ENCODE data around the gene CADM1. TPM values are rescaled to one million over a fixed set of nuclear protein-coding genes. Genes with fewer than 3 reads are reported as not detected.

CADM1 gene
- total RNA-seq, 2 donors from 2014 or later, result 0.81 to 2.2 TPM

DNA sequence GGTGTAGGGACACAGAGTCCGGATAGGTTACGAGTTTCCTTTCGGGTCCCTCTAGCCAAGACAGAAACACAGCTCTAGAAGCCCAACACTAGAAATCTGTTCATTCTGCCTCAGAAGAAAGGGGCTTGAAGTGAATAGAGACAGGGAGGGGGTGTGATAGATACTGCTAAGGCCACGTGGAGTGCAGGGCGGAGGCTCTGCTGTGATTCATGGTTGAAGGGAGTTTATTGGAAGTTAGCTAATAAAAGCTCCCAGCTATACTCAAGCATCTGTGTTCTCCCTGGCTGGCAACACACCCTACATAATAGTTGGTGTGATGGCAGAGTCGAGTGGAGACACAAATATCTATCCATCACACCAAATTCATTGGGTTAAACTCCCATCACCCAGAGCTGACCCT is 337.4 kb downstream of the CADM1 start:
- no peak for ATAC-seq
- H3K27ac Mint-ChIP-seq, result no peak overlapping the region
- no peaks in the 10 kb centered on the region for H3K9me3 ChIP-seq (ENCODE audit: control insufficient read depth, low read length, poor library complexity, severe bottlenecking)
- no peaks in the 10 kb centered on the region for H3K4me1 Mint-ChIP-seq
- peaks cover 32% of the 10 kb centered on the region for H3K27me3 Mint-ChIP-seq
- H3K36me3 Mint-ChIP-seq (ENCODE audit: low read depth), result no peaks in the 10 kb centered on the region
- no peak overlapping the region for H3K4me3 Mint-ChIP-seq
- no peak for DNase-seq

DNA sequence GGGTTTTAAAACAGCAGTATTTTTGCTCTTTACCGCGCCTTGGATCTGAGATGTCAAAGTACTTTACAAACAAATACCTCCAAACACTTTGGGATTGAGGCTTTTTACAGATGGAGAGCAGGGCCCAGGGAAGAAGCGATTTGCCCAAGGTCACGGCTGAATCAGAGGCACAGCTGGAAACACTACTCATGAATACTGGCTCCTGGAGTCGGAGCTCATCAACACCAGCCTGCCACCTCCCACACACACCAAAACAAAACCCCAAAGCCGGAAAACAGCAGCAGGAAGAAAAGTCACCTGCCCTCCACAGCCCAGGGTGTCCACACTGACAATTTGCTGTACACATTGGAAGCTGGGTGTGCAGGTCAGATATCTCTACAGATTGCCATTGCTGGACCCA is 339.4 kb downstream of the CADM1 start:
- H3K36me3 Mint-ChIP-seq (ENCODE audit: low read depth), result no peaks in the 10 kb centered on the region
- H3K27me3 Mint-ChIP-seq, result peaks cover 42% of the 10 kb centered on the region
- no peaks in the 10 kb centered on the region for H3K4me1 Mint-ChIP-seq
- H3K27ac Mint-ChIP-seq, result no peak overlapping the region
- no peaks in the 10 kb centered on the region for H3K9me3 ChIP-seq (ENCODE audit: control insufficient read depth, low read length, poor library complexity, severe bottlenecking)
- no peak overlapping the region for H3K4me3 Mint-ChIP-seq
- ATAC-seq (no peak), DNase-seq (no peak)

DNA sequence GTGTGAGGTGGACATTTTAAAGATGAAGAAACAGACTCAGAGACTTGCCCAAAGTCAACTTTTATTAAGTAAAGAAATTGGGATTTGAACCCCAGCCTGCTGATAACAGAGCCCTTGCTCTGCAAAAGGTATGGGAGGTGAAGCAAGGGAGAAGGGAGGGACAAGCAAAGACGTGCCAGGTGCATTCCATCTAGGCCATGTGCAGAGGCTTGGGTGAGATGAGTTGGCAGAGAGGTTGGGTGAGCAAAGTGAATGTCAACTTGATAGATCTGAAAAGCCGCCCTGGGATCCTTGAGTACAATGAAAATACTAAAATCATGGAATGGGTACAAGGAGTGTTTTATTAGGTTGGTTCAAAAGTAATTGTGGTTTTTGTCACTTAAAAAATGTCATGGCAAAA is 341.3 kb downstream of the CADM1 start:
- H3K36me3 Mint-ChIP-seq (ENCODE audit: low read depth), result no peaks in the 10 kb centered on the region
- ATAC-seq (no peak), DNase-seq (no peak)
- H3K4me1 Mint-ChIP-seq, result no peaks in the 10 kb centered on the region
- H3K9me3 ChIP-seq (ENCODE audit: control insufficient read depth, low read length, poor library complexity, severe bottlenecking), result no peaks in the 10 kb centered on the region
- no peak overlapping the region for H3K4me3 Mint-ChIP-seq
- peaks cover 41% of the 10 kb centered on the region for H3K27me3 Mint-ChIP-seq
- H3K27ac Mint-ChIP-seq, result no peak overlapping the region

DNA sequence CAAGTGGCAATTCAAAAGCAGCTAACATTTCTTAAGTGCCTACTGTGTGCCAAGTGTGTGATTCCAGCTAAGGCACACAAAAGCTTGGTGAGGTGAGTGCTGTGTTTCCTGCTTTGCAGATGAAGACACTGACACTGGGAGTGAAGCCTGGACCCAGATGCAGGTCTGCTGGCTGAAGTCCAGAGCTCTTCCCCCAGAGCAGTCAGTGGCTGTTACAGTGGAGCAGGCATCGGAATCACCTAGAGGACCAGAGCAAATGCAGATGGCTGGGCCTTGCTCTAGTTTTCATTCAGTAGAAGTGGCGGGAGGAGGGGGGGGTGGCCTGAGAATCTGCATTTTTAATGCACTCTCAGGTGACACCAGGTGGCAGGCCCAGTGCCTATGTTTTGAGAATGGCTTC is 342.3 kb downstream of the CADM1 start:
- H3K4me3 Mint-ChIP-seq, result no peak overlapping the region
- H3K27me3 Mint-ChIP-seq, result peaks cover 41% of the 10 kb centered on the region
- H3K4me1 Mint-ChIP-seq, result no peaks in the 10 kb centered on the region
- H3K9me3 ChIP-seq (ENCODE audit: control insufficient read depth, low read length, poor library complexity, severe bottlenecking), result no peaks in the 10 kb centered on the region
- peaks cover 2% of the 10 kb centered on the region for H3K36me3 Mint-ChIP-seq (ENCODE audit: low read depth)
- no peak overlapping the region for H3K27ac Mint-ChIP-seq
- DNase-seq, result no peak
- no peak for ATAC-seq

DNA sequence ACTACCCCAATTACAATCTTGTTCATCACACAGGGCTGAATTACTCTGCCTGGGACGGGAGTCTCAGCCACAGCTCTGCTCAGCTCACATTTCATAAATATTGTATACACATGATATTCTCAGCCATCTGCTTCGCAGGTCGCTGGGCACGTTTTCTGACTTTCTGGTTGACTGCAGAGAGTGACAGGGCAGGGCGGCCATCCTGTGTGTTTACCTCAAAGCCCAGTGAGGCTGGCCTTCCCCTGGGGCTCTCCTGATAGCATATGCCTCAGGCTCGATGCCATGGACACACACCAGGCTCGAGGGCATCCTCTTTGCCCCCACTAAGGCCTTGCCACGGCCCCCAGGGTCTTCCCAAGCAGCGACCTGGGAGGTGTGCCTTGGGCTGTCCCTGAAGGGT is 345.0 kb downstream of the CADM1 start:
- no peak overlapping the region for H3K4me3 Mint-ChIP-seq
- H3K4me1 Mint-ChIP-seq, result no peaks in the 10 kb centered on the region
- ATAC-seq, result no peak
- no peaks in the 10 kb centered on the region for H3K9me3 ChIP-seq (ENCODE audit: control insufficient read depth, low read length, poor library complexity, severe bottlenecking)
- peaks cover 37% of the 10 kb centered on the region for H3K27me3 Mint-ChIP-seq
- H3K36me3 Mint-ChIP-seq (ENCODE audit: low read depth), result peaks cover 2% of the 10 kb centered on the region
- no peak for DNase-seq
- H3K27ac Mint-ChIP-seq, result no peak overlapping the region

DNA sequence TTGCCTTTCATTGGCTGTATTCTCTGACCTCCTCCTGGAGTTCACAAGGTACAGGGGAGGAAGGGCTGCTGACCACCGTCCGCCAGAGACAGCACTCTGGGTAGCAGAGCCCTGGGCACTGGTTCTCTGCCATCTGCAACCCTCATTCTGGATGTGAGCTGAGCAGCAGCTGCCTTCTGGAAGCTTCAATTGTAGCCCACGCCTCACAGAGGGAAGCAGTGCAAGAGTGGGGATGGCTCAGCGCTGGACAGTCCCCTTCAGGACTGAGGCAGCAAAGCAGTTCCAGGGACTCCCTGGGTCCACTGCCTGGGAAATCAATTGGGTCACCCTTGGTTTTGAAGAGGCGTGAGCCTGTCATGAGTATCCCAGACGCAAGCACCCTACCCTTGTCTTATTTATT is 346.2 kb downstream of the CADM1 start:
- Mint-ChIP-seq H3K4me3 (no peak overlapping the region), H3K27ac (no peak overlapping the region), H3K36me3 (ENCODE audit: low read depth) (peaks cover 2% of the 10 kb centered on the region), H3K4me1 (no peaks in the 10 kb centered on the region), H3K27me3 (peaks cover 28% of the 10 kb centered on the region)
- DNase-seq (no peak), ATAC-seq (no peak)
- H3K9me3 ChIP-seq (ENCODE audit: control insufficient read depth, low read length, poor library complexity, severe bottlenecking), result no peaks in the 10 kb centered on the region

DNA sequence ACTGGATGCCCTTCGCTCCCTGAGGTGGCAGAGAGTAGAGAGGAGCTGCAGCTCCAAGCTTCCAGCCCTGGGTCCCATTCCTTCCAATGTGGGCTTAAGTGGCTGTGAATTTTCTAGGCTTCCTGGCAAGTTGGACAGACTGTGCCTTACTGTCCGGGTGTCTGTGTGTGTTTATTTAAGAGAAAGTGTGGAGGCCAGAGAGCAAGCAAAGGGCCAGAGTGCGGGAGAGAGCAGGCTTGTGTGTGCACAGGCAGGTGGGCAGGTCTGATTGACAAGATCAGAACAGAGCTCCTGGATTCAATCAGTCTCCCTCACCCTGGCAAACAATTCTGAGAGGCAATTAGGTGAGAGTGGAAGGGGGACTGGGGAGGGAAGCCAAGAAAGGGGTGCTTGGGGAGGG is 347.0 kb downstream of the CADM1 start:
- H3K9me3 ChIP-seq (ENCODE audit: control insufficient read depth, low read length, poor library complexity, severe bottlenecking), result no peaks in the 10 kb centered on the region
- Mint-ChIP-seq H3K4me1 (no peaks in the 10 kb centered on the region), H3K36me3 (ENCODE audit: low read depth) (peaks cover 2% of the 10 kb centered on the region), H3K27me3 (peaks cover 23% of the 10 kb centered on the region), H3K4me3 (no peak overlapping the region), H3K27ac (no peak overlapping the region)
- no peak for DNase-seq
- ATAC-seq, result no peak

DNA sequence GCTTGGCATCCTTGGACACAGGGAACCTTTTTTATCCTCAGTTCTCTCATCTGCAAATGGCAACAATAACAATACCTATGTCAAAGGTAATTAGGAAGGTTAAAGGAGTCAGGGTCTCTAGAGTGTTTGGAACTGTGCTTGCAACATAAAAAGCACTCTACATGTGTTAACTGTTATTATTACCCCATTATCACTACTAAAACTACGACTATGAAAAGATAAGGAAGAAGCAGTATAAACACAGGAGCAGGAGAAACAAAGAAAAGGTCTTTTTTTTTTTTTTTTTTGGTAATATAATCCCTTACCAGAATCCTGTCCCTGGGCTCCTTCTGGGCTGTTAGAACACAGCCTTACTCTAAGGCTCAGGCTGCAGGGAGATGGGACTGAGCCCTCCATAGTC is 348.2 kb downstream of the CADM1 start:
- Mint-ChIP-seq H3K4me3 (no peak overlapping the region), H3K36me3 (ENCODE audit: low read depth) (peaks cover 2% of the 10 kb centered on the region), H3K27ac (no peak overlapping the region), H3K4me1 (no peaks in the 10 kb centered on the region), H3K27me3 (peaks cover 19% of the 10 kb centered on the region)
- DNase-seq, result no peak
- no peak for ATAC-seq
- H3K9me3 ChIP-seq (ENCODE audit: control insufficient read depth, low read length, poor library complexity, severe bottlenecking), result no peaks in the 10 kb centered on the region

DNA sequence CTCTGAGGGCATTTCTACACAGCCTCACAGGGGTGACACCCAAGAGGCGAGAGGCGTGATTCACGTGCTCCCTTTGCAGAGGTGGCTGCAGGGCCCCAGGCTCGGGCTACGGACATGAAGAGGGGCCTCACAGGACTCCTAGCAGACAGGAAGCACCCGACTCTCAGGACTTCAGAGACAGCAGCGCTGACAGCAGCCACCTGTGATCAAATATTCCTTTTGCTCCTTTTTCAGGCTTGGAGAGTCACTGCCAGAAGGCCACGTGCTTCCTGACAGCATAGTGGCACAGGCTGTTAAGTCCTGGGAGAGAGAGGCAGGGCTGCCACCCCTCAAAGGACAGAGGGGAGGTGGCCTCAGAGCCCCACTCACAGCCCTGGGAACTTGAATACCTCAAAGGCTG is 348.9 kb downstream of the CADM1 start:
- H3K9me3 ChIP-seq (ENCODE audit: control insufficient read depth, low read length, poor library complexity, severe bottlenecking), result no peaks in the 10 kb centered on the region
- Mint-ChIP-seq H3K4me1 (no peaks in the 10 kb centered on the region), H3K27ac (no peak overlapping the region), H3K27me3 (peaks cover 12% of the 10 kb centered on the region), H3K4me3 (no peak overlapping the region), H3K36me3 (ENCODE audit: low read depth) (peaks cover 2% of the 10 kb centered on the region)
- DNase-seq (no peak), ATAC-seq (no peak)

DNA sequence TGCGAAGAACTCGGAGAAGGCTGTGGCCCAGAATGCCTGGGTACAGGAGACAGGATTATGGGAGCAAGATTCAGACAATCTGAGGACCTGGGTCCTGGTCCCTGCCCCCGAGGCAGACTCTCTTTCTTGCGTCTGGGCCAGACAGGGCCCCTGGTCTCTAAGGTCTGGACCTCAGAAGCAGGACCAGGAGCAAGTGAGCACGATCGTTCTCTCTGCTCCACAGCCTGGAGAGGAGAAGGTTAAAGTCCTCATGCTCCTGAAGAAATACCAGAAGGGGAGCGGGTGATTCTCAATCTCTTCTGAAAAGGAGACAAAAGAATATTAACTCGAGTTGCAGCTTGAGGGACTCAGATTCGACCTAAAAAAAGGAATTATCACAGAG is 349.9 kb downstream of the CADM1 start:
- no peaks in the 10 kb centered on the region for H3K9me3 ChIP-seq (ENCODE audit: control insufficient read depth, low read length, poor library complexity, severe bottlenecking)
- H3K27me3 Mint-ChIP-seq, result peaks cover 10% of the 10 kb centered on the region
- ATAC-seq (no peak), DNase-seq (no peak)
- no peaks in the 10 kb centered on the region for H3K4me1 Mint-ChIP-seq
- peaks cover 2% of the 10 kb centered on the region for H3K36me3 Mint-ChIP-seq (ENCODE audit: low read depth)
- H3K27ac Mint-ChIP-seq, result no peak overlapping the region
- no peak overlapping the region for H3K4me3 Mint-ChIP-seq

DNA sequence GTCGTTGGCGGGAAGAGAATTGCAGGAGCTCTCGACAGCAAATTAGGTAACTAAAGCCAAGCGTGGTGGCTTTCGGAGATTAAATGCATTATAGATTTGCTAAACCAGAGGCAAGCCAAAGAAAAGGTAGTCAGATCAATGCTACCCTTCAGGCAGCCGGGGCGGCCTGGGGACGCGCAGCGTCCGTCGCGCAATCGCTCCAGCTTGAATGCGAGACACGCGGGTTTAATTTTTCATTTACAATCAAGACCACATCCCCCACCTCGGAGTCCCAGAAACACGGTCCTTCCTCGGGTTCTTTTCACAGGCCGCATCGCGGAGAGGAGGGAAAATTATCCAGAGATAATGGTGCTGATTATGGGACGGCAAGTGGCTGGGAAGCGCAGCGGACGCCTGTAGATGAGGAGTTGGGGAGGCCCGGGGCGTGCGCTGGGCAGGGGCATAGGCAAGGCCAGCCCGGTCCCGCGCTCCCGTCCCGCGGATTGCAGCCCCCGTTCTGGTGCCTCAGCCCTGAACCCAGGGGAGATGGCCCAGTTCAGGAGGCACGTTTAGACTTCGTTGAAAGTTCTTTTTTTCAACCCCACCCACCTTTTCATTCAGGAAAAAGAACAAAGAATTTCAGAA is 350.4 kb downstream of the CADM1 start:
- H3K36me3 Mint-ChIP-seq (ENCODE audit: low read depth), result peaks cover 2% of the 10 kb centered on the region
- no peak overlapping the region for H3K27ac Mint-ChIP-seq
- no peak for DNase-seq
- peaks cover 9% of the 10 kb centered on the region for H3K27me3 Mint-ChIP-seq
- H3K4me1 Mint-ChIP-seq, result no peaks in the 10 kb centered on the region
- H3K4me3 Mint-ChIP-seq, result no peak overlapping the region
- H3K9me3 ChIP-seq (ENCODE audit: control insufficient read depth, low read length, poor library complexity, severe bottlenecking), result no peaks in the 10 kb centered on the region
- ATAC-seq, result no peak

DNA sequence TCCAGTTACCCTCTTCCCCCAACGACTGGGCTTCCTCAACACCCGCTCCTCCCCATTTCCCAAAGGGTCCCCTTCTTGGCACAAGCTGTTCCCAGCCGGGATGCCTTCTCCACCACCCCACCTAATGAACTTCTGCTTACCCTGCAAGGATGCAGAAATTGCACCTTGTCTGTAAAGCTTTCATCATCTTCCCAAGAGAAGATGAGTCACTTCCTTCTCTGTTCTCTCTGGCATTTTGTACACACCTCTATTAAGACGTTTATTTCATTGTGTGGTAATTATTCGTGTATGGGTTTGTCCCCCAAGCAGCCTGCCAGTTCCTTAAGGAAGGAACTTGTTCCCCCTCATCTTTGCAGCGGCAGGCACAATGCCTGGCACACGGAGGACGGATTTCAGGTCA is 351.1 kb downstream of the CADM1 start:
- Mint-ChIP-seq H3K36me3 (ENCODE audit: low read depth) (peaks cover 2% of the 10 kb centered on the region), H3K27me3 (peaks cover 4% of the 10 kb centered on the region)
- no peak for DNase-seq

DNA sequence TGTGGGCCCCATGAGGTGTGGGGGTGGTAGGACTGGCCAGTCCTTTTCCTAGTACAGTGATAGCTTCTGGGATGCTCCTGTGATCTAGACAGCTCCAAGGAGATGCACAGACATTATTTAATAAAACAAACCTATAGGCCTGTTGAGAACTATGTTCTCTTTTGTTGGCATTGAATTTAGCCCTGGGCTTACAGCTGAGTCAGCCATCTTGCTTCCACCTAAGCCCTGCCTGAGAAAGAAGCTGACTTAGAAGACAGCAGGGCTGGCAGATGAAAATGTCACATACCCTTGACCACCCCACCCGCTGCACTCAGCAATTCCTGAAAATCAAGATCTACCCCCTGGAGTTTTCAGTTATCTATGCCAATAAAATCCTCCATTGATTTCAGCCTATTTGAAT is 353.2 kb downstream of the CADM1 start:
- Mint-ChIP-seq H3K4me1 (no peaks in the 10 kb centered on the region), H3K27me3 (peaks cover 4% of the 10 kb centered on the region), H3K4me3 (no peak overlapping the region), H3K36me3 (ENCODE audit: low read depth) (no peaks in the 10 kb centered on the region), H3K27ac (no peak overlapping the region)
- no peaks in the 10 kb centered on the region for H3K9me3 ChIP-seq (ENCODE audit: control insufficient read depth, low read length, poor library complexity, severe bottlenecking)
- no peak for ATAC-seq
- no peak for DNase-seq

More for the DNA sequence above, 351.1 kb downstream of the CADM1 start:
- no peaks in the 10 kb centered on the region for H3K4me1 Mint-ChIP-seq
- no peak overlapping the region for H3K4me3 Mint-ChIP-seq
- H3K9me3 ChIP-seq (ENCODE audit: control insufficient read depth, low read length, poor library complexity, severe bottlenecking), result no peaks in the 10 kb centered on the region
- ATAC-seq, result no peak
- H3K27ac Mint-ChIP-seq, result no peak overlapping the region

DNA sequence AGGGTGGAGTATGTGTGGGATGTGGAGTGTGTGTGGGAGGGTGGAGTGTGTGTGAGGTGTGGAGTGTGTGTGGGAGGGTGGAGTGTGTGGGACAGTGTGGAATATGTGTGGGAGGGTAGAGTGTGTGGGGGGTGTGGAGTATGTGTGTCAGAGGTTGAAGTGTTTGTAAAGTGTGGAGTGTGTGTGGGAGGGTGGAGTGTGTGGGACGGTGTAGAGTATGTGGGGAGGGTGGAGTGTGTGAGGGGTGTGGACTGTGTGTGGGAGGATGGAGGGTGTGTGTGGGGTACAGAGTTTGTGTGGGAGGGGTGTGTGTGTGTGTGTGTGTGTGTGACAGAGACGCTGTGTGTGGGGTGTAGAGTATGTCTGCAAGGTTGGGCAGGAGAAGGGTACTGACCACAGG is 355.5 kb downstream of the CADM1 start:
- Mint-ChIP-seq H3K27me3 (no peaks in the 10 kb centered on the region), H3K4me3 (no peak overlapping the region), H3K27ac (no peak overlapping the region), H3K36me3 (ENCODE audit: low read depth) (no peaks in the 10 kb centered on the region), H3K4me1 (no peaks in the 10 kb centered on the region)
- H3K9me3 ChIP-seq (ENCODE audit: control insufficient read depth, low read length, poor library complexity, severe bottlenecking), result no peaks in the 10 kb centered on the region
- DNase-seq, result no peak
- no peak for ATAC-seq
